Tibial artery (tissue), 4 donors: ENCODE results near the gene HDAC7.

ENCODE experiments used
- DNase-seq, 2 donors: peaks; one replicate each; pipeline ENCODE4 v3.0.0-alpha.2; 2019
- H3K27ac ChIP-seq, 2 donors: fragments of 200-600 bp; sonication (generic) in 1 of 2; 1 replicate in 1 of 2; 2 replicates in 1 of 2; pipeline ENCODE4 v1.5.1; 2018 to 2019; ENCODE audit warnings: mild to moderate bottlenecking in 1 of 2
- H3K27me3 ChIP-seq, 2 donors: fragments of 200-600 bp; sonication (generic) in 1 of 2; one replicate each; pipeline versions ENCODE4 v1.5.1 to v1.6.0; 2016 to 2019
- H3K36me3 ChIP-seq, 3 donors: fragments of 200-600 bp; sonication (generic) in 2 of 3; one replicate each; pipeline ENCODE4 v1.5.1; 2016 to 2019; ENCODE audit warnings: mild to moderate bottlenecking in 2 of 3
- H3K4me1 ChIP-seq, 4 donors: fragments of 200-600 bp; sonication (generic) in 2 of 4; 1 replicate in 3 of 4; 2 replicates in 1 of 4; pipeline ENCODE4 v1.5.1; 2016 to 2019
- H3K4me3 ChIP-seq, 2 donors: fragments of 200-600 bp; sonication (generic) in 1 of 2; 1 replicate in 1 of 2; 2 replicates in 1 of 2; pipeline ENCODE4 v1.5.1; 2018 to 2019; ENCODE audit warnings: mild to moderate bottlenecking in 2 of 2
- H3K9me3 ChIP-seq, 3 donors: fragments of 200-600 bp; sonication (generic) in 1 of 3; one replicate each; pipeline ENCODE4 v1.5.1; 2016 to 2019
- intact Hi-C: fragments of 100-400 bp; cut with DNase I; formaldehyde crosslinking; loops from one replicate; pipeline ENCODE4 v1.15.0; 2023; ENCODE audit warnings: low total_unique reads
- TF ChIP-seq, protein P1 (sequence below), 2 experiments: fragments of 200-600 bp in 1 of 2; fragments of 450-650 bp in 1 of 2; IDR thresholded peaks; one replicate each; pipeline ENCODE4 v1.5.1; 2017 to 2019; ENCODE audit warnings: antibody characterized with exemption in 2 of 2, mild to moderate bottlenecking in 1 of 2, moderate library complexity in 1 of 2

Gene HDAC7

DNA sequence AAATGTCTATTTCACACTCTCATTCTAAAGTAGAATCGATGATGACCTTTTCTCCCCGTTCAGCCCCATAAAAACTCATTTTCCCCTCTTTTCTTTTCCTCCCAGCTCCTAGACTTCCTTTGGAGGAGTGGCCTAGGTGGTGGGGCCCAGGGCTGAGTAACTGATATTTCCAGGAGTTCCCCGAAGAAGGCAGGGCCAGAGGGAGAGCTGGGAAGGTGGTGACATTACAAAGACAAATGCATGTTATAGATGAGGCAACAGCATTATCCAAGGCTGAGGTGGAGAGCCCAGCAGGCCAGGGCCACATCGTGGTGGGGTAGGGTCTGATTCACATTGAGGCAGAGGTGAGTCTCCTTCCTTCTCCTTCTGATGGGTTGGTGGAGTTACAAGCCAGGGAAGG is 22.2 kb upstream of the HDAC7 start:
- intact Hi-C loops = no loop called here
- DNase-seq = peak in 1 of 2 donors; percentile 42
- TF ChIP-seq, protein P1, sequence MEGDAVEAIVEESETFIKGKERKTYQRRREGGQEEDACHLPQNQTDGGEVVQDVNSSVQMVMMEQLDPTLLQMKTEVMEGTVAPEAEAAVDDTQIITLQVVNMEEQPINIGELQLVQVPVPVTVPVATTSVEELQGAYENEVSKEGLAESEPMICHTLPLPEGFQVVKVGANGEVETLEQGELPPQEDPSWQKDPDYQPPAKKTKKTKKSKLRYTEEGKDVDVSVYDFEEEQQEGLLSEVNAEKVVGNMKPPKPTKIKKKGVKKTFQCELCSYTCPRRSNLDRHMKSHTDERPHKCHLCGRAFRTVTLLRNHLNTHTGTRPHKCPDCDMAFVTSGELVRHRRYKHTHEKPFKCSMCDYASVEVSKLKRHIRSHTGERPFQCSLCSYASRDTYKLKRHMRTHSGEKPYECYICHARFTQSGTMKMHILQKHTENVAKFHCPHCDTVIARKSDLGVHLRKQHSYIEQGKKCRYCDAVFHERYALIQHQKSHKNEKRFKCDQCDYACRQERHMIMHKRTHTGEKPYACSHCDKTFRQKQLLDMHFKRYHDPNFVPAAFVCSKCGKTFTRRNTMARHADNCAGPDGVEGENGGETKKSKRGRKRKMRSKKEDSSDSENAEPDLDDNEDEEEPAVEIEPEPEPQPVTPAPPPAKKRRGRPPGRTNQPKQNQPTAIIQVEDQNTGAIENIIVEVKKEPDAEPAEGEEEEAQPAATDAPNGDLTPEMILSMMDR (IDR thresholded peaks at IDR 0.05) = no peak
- H3K27ac ChIP-seq = no peak overlapping the region
- peaks cover 0 to 9% (median 3%) of the 10 kb centered on the region in 4 donors for H3K4me1 ChIP-seq
- H3K4me3 ChIP-seq = no peak overlapping the region
- no peaks in the 10 kb centered on the region for H3K9me3 ChIP-seq
- H3K36me3 ChIP-seq = peaks cover 0 to 36% (median 0%) of the 10 kb centered on the region in 3 donors
- peaks cover 0 to 14% of the 10 kb centered on the region in 2 donors for H3K27me3 ChIP-seq

DNA sequence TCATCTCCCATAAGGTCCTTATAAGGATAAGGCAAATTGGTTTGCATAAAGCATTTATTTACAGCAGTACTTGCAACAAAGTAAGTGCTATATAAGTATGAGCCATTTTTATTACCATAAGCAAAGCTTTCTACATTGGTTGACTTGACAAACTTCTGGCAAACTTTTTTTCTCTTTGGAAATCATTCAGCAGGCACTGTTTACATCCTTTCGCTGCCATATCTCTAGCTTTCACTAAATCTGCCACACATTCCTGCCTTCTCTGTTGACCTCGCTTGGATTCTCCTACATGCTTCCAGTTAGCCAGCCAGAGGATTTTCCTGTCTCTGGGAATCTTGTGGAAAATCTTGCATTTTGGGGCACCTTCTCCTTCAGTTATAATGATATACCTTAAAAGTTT is 21.8 kb upstream of the HDAC7 start:
- peaks cover 0 to 14% of the 10 kb centered on the region in 2 donors for H3K27me3 ChIP-seq
- TF ChIP-seq, protein P1 (IDR thresholded peaks at IDR 0.05) = no peak
- DNase-seq = no peak
- no peak overlapping the region for H3K27ac ChIP-seq
- H3K9me3 ChIP-seq = no peaks in the 10 kb centered on the region
- peaks cover 0 to 9% (median 3%) of the 10 kb centered on the region in 4 donors for H3K4me1 ChIP-seq
- peaks cover 0 to 32% (median 0%) of the 10 kb centered on the region in 3 donors for H3K36me3 ChIP-seq
- no peak overlapping the region for H3K4me3 ChIP-seq
- intact Hi-C loops = no loop called here

DNA sequence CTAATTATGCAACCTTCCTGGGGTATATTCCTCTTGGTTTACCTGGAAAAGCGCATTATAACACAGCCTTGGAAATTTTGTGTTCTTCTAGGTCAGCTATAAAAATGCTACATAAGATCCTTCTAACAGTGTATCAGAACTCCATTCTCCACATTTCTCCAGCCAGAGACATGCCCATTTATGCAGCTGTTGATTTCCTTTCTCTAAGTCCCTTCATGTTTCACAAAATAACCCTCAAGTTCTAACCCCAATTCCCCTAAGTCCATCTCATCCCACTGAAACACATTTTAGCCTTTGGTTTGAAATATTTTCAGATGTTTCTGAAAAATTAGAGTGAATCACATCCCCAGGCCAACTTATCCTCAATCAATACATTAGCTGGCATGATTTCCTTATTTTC is 20.9 kb upstream of the HDAC7 start:
- Histone ChIP-seq H3K27me3 (peaks cover 0 to 14% of the 10 kb centered on the region in 2 donors), H3K4me1 (peaks cover 0 to 11% (median 3%) of the 10 kb centered on the region in 4 donors), H3K36me3 (peaks cover 0 to 22% (median 0%) of the 10 kb centered on the region in 3 donors), H3K9me3 (no peaks in the 10 kb centered on the region), H3K27ac (no peak overlapping the region), H3K4me3 (no peak overlapping the region)
- no peak for DNase-seq
- intact Hi-C loops = no loop called here
- TF ChIP-seq, protein P1 (IDR thresholded peaks at IDR 0.05) = no peak

GRCh38 chr12:47839214-47839876 is 19.6 kb upstream of the HDAC7 start:
- peak in 1 of 2 donors; percentile 48 for DNase-seq

DNA sequence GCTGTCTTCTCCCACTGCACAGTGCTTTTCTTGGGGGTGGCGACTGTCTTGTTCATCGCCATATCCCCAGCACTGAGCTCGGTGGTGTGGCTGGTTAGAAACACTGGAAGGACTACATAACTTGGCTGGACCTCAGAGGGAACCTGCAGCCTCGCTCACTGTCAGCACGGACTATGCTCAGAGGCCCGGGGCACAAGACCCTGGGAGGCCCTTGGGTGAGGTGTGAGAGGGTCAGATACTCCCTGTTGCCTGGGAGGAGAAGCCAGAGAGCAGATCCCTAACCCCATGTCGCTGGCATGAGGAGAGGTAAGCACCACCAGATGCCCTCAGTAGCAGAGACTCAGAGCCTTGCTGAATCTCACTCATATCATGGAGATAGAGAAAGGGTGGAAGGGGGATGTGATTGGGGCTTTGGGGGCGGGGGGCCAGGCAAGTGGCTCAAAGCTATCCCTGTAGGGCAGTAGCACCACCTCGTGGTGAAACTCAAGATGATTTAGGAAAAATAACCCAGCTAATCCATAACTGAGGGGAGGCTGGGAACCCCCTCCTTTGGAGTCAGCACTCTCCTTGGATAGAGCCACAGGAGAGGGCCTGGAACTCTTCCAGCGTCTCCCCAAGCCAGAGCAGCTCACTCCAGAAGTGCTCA is 18.7 kb upstream of the HDAC7 start:
- peak in 1 of 2 donors; percentile 67 for DNase-seq
- H3K9me3 ChIP-seq = no peaks in the 10 kb centered on the region
- TF ChIP-seq, protein P1 (IDR thresholded peaks at IDR 0.05) = peak in 1 of 2 experiments; percentile 59

More at GRCh38 chr12:47839214-47839876, 19.6 kb upstream of the HDAC7 start:
- peaks cover 0 to 13% (median 3%) of the 10 kb centered on the region in 4 donors for H3K4me1 ChIP-seq
- no peak overlapping the region for H3K4me3 ChIP-seq
- intact Hi-C loops = loop anchor here (2.0 to 5.0 kb wide), 3 partner anchors 61 to 1293 kb away; partner anchors contain the start of gene TUBA1B
- H3K36me3 ChIP-seq = peaks cover 0 to 10% (median 0%) of the 10 kb centered on the region in 3 donors
- peaks cover 0 to 6% of the 10 kb centered on the region in 2 donors for H3K27me3 ChIP-seq
- TF ChIP-seq, protein P1 (IDR thresholded peaks at IDR 0.05) = no peak
- H3K27ac ChIP-seq = no peak overlapping the region
- H3K9me3 ChIP-seq = no peaks in the 10 kb centered on the region

More for the DNA sequence above, 18.7 kb upstream of the HDAC7 start:
- intact Hi-C loops = loop anchor here (2.0 to 5.0 kb wide), 3 partner anchors 60 to 1294 kb away; partner anchors contain the start of gene TUBA1B
- no peaks in the 10 kb centered on the region for H3K27me3 ChIP-seq
- H3K4me3 ChIP-seq = no peak overlapping the region
- H3K27ac ChIP-seq = peak overlapping the region in 1 of 2 donors; percentile 12
- peaks cover 0 to under 1% (median 0%) of the 10 kb centered on the region in 3 donors for H3K36me3 ChIP-seq
- peaks cover 0 to 13% (median 3%) of the 10 kb centered on the region in 4 donors for H3K4me1 ChIP-seq
